Tibial nerve (tissue), 4 donors: ENCODE results near the gene AFM. TPM values are rescaled to one million over a fixed set of nuclear protein-coding genes. Genes with fewer than 3 reads are reported as not detected.
"Not testable (repeated sequence)": the region's sequence is repeated elsewhere in the genome, so short reads cannot be mapped to it uniquely, and the experiment has no call there.

Experiments used
- DNase-seq, 2 donors: peaks; one replicate each; pipeline ENCODE4 v3.0.0-alpha.2; 2019; ENCODE audit warnings: low spot score in 2 of 2
- H3K27ac ChIP-seq, 4 donors: fragments of 200-600 bp; sonication (generic) in 3 of 4; one replicate each; pipeline ENCODE4 v1.5.1; 2017 to 2019; ENCODE audit warnings: mild to moderate bottlenecking in 1 of 4
- H3K27me3 ChIP-seq, 2 donors: fragments of 200-600 bp; sonication (generic) in 1 of 2; one replicate each; pipeline versions ENCODE4 v1.5.1 to v1.6.0; 2017 to 2019
- H3K36me3 ChIP-seq, 3 donors: fragments of 200-600 bp; sonication (generic); one replicate each; pipeline ENCODE4 v1.5.1; 2018 to 2019
- H3K4me1 ChIP-seq, 4 donors: fragments of 200-600 bp; sonication (generic) in 3 of 4; one replicate each; pipeline ENCODE4 v1.5.1; 2017 to 2019
- H3K4me3 ChIP-seq, 4 donors: fragments of 200-600 bp; sonication (generic) in 3 of 4; one replicate each; pipeline ENCODE4 v1.5.1; 2017 to 2019; ENCODE audit warnings: mild to moderate bottlenecking in 1 of 4, moderate library complexity in 1 of 4
- H3K9me3 ChIP-seq, 4 donors: fragments of 200-600 bp; sonication (generic) in 3 of 4; one replicate each; pipeline ENCODE4 v1.5.1; 2017 to 2019
- EP300 ChIP-seq, 2 donors: sonication (generic); formaldehyde crosslinking; IDR thresholded peaks; one replicate each; pipeline ENCODE4 v1.6.1; 2017; ENCODE audit warnings: antibody characterized with exemption in 2 of 2, mild to moderate bottlenecking in 1 of 2
- POLR2A ChIP-seq, 2 donors: fragments of 450-650 bp; IDR thresholded peaks; one replicate each; pipeline ENCODE4 v1.6.1; 2017; ENCODE audit warnings: antibody characterized with exemption in 2 of 2, mild to moderate bottlenecking in 2 of 2, moderate library complexity in 2 of 2
- WGBS, 2 donors: methylation state at CpG; one replicate each; pipeline ENCODE4 v1.1.5; 2018; 5-methylcytosine and 5-hydroxymethylcytosine counted together
- total RNA-seq, 4 donors: library from RNA; depleted of rRNA; stranded (reverse); fragments of >200 nt; gene quantifications; one replicate each; pipeline ENCODE4 v1.1.0, GENCODE V29; 2016
- TF ChIP-seq, protein P1 (sequence below), 5 experiments: fragments of 200-600 bp in 3 of 5; fragments of 450-650 bp in 2 of 5; sonication (generic) in 3 of 5; IDR thresholded peaks; one replicate each; pipeline ENCODE4 v1.5.1; 2016 to 2019; ENCODE audit warnings: antibody characterized with exemption in 5 of 5, mild to moderate bottlenecking in 3 of 5, moderate library complexity in 2 of 5

AFM gene
- total RNA-seq, 4 donors from 2014 or later: not detected

- Histone ChIP-seq H3K9me3 (no peaks in the 10 kb centered on the region), H3K4me1 (no peaks in the 10 kb centered on the region), H3K4me3 (no peak overlapping the region), H3K36me3 (no peaks in the 10 kb centered on the region), H3K27ac (no peak overlapping the region), H3K27me3 (no peaks in the 10 kb centered on the region)
- TF ChIP-seq, protein P1, sequence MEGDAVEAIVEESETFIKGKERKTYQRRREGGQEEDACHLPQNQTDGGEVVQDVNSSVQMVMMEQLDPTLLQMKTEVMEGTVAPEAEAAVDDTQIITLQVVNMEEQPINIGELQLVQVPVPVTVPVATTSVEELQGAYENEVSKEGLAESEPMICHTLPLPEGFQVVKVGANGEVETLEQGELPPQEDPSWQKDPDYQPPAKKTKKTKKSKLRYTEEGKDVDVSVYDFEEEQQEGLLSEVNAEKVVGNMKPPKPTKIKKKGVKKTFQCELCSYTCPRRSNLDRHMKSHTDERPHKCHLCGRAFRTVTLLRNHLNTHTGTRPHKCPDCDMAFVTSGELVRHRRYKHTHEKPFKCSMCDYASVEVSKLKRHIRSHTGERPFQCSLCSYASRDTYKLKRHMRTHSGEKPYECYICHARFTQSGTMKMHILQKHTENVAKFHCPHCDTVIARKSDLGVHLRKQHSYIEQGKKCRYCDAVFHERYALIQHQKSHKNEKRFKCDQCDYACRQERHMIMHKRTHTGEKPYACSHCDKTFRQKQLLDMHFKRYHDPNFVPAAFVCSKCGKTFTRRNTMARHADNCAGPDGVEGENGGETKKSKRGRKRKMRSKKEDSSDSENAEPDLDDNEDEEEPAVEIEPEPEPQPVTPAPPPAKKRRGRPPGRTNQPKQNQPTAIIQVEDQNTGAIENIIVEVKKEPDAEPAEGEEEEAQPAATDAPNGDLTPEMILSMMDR (IDR thresholded peaks at IDR 0.05): no peak
- no peak for TF ChIP-seq POLR2A (IDR thresholded peaks at IDR 0.05)
- no peak for TF ChIP-seq EP300 (IDR thresholded peaks at IDR 0.05)
- no peak for DNase-seq
- 57 to 66% methylated on average over 2 of the region's 2 CpGs for WGBS, 2 donors
Measured at GRCh38 chr4:73538162-73538561, 56.6 kb downstream of the AFM start.

DNA sequence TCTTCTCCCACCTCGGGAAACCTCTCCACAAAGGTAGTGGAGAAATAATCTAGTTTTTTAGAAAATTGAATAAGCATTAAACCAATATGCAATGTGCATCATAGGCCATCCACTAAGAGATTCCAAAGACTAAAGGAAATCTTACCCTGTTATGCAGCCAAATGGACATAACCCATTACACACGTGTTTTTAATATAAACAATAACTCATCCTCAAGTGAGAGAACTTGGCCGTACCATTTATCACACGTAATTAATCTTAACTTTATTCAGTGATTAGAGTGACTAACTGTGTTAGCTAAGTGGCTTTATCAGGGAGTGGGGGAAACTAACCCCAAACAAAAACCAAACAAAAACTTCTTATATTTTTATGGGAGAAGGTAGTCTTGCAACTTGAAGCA, 57.8 kb downstream of the AFM start:
- no peak for DNase-seq
- 60 to 64% methylated on average over 4 of the region's 4 CpGs for WGBS, 2 donors
- no peaks in the 10 kb centered on the region for H3K4me1 ChIP-seq

GRCh38 chr4:73540826-73541225, 59.3 kb downstream of the AFM start:
- no peaks in the 10 kb centered on the region for H3K27me3 ChIP-seq
- no peaks in the 10 kb centered on the region for H3K4me1 ChIP-seq
- H3K36me3 ChIP-seq: no peaks in the 10 kb centered on the region
- no peak for DNase-seq
- H3K9me3 ChIP-seq: no peaks in the 10 kb centered on the region
- WGBS, 2 donors: 73 to 80% methylated on average over 3 of the region's 3 CpGs
- no peak overlapping the region for H3K27ac ChIP-seq
- TF ChIP-seq, protein P1 (IDR thresholded peaks at IDR 0.05): no peak
- TF ChIP-seq POLR2A (IDR thresholded peaks at IDR 0.05): no peak
- TF ChIP-seq EP300 (IDR thresholded peaks at IDR 0.05): no peak
- no peak overlapping the region for H3K4me3 ChIP-seq

More for the DNA sequence above, 57.8 kb downstream of the AFM start:
- Histone ChIP-seq H3K4me3 (no peak overlapping the region), H3K36me3 (no peaks in the 10 kb centered on the region), H3K27ac (no peak overlapping the region), H3K9me3 (no peaks in the 10 kb centered on the region), H3K27me3 (no peaks in the 10 kb centered on the region)
- TF ChIP-seq EP300 (IDR thresholded peaks at IDR 0.05): no peak
- TF ChIP-seq POLR2A (IDR thresholded peaks at IDR 0.05): no peak
- TF ChIP-seq, protein P1 (IDR thresholded peaks at IDR 0.05): no peak

DNA sequence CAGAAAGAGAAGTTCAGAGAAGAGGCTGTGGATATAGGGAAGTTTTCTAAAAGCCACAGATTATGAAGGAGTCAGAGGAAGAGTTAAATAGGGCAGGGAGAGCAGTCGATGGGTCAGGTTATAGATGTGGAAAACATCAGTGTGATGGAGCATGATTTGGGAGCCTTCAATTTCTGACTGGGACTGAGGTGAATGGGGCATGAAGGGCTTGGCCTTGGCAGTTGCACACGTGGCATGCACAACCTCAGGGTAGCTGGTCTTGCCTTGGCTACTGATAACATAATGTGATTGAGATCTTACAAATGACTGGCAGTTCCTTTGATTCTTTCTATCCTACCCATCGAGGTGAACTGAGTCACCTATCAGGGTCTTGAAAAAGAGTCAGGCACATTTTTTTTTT, 59.7 kb downstream of the AFM start:
- H3K4me3 ChIP-seq: no peak overlapping the region
- WGBS, 2 donors: 62 to 72% methylated on average over 3 of the region's 3 CpGs
- H3K36me3 ChIP-seq: no peaks in the 10 kb centered on the region

DNA sequence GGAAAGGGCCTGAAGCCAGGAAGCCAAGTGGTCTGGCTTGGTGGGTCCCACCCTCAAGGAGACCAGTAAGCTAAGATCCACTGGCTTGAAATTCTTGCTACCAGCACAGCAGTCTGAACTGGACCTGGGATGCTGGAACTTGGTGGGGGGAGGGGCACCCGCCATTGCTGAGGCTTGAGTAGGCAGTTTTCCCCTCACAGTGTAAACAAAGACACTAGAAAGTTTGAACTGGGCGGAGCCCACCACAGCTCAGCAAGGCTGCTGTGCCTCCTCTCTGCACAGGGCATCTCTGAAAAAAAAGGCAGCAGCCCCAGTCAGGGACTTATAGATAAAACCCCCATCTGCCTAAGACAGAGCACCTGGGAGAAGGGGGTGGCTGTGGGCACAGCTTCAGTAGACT, 63.1 kb downstream of the AFM start:
- H3K4me3 ChIP-seq: no peak overlapping the region
- no peaks in the 10 kb centered on the region for H3K4me1 ChIP-seq
- H3K9me3 ChIP-seq: no peaks in the 10 kb centered on the region
- no peak for DNase-seq
- no peaks in the 10 kb centered on the region for H3K36me3 ChIP-seq
- H3K27ac ChIP-seq: no peak overlapping the region
- 88 to 93% methylated on average over 2 of the region's 2 CpGs for WGBS, 2 donors
- no peak for TF ChIP-seq EP300 (IDR thresholded peaks at IDR 0.05)
- no peak for TF ChIP-seq POLR2A (IDR thresholded peaks at IDR 0.05)
- TF ChIP-seq, protein P1 (IDR thresholded peaks at IDR 0.05): no peak
- H3K27me3 ChIP-seq: no peaks in the 10 kb centered on the region

More for the DNA sequence above, 59.7 kb downstream of the AFM start:
- Histone ChIP-seq H3K9me3 (no peaks in the 10 kb centered on the region), H3K27ac (no peak overlapping the region), H3K4me1 (no peaks in the 10 kb centered on the region), H3K27me3 (no peaks in the 10 kb centered on the region)
- no peak for DNase-seq
- TF ChIP-seq POLR2A (IDR thresholded peaks at IDR 0.05): no peak
- TF ChIP-seq EP300 (IDR thresholded peaks at IDR 0.05): no peak
- TF ChIP-seq, protein P1 (IDR thresholded peaks at IDR 0.05): no peak

- not testable (repeated sequence) for H3K36me3 ChIP-seq, H3K4me1 ChIP-seq, H3K27me3 ChIP-seq, DNase-seq, H3K4me3 ChIP-seq, H3K27ac ChIP-seq
- WGBS, 2 donors: 88 to 92% methylated on average over 11 of the region's 11 CpGs
- H3K9me3 ChIP-seq: peaks cover 0 to 10% (median 0%) of the 10 kb centered on the region in 4 donors
Measured at GRCh38 chr4:73550865-73551264, 69.3 kb downstream of the AFM start.
